SK-N-SH (cell line): Measurements from ENCODE around the gene DPP4. TPM values are rescaled to one million over a fixed set of nuclear protein-coding genes. Genes with fewer than 3 reads are reported as not detected.

Experiments used
- CTCF ChIA-PET: fragments of 300-600, 350-600 bp; formaldehyde crosslinking; extraction: SDS; loops from one replicate; lab custom pipeline; 2021; lab: Yijun Ruan, JAX
- POLR2A ChIA-PET: fragments of 350-600 bp; sonication (Branson Sonifier 250); formaldehyde crosslinking; extraction: SDS; loops from one replicate; lab custom pipeline; 2020; ENCODE audit warnings: antibody characterized with exemption, inconsistent platforms; lab: Yijun Ruan, JAX
- DNase-seq: peaks from one replicate; pipeline ENCODE4 v3.0.0; 2012
- H2AFZ ChIP-seq: fragments of 200-600 bp; sonication (generic); 2 replicates; pipeline ENCODE4 v1.8.1; 2016; ENCODE audit warnings: antibody characterized with exemption, mild to moderate bottlenecking, low read depth
- H3F3A ChIP-seq: fragments of 200-600 bp; sonication (generic); replicated peaks from 2 replicates; pipeline ENCODE3; 2016; ENCODE audit warnings: antibody characterized with exemption, mild to moderate bottlenecking; ENCODE audit not compliant: insufficient read depth
- H3K27ac ChIP-seq, 2 experiments: fragments of 200-500 bp in 1 of 2; fragments of 200-600 bp in 1 of 2; sonication (Bioruptor generic) in 1 of 2; sonication (generic), shearing (Covaris generic) in 1 of 2; 2 replicates each; pipeline versions ENCODE4 v1.5.1 to v1.6.1; 2014 to 2016; ENCODE audit warnings: low read depth in 2 of 2, inconsistent platforms in 1 of 2, low read length in 1 of 2, mild to moderate bottlenecking in 1 of 2, mixed read lengths in 1 of 2
- H3K27me3 ChIP-seq: fragments of 200-600 bp; sonication (generic), shearing (Covaris generic); 2 replicates; pipeline ENCODE4 v1.6.1; 2016; ENCODE audit warnings: mixed run types; ENCODE audit not compliant: insufficient read depth
- H3K36me3 ChIP-seq, 2 experiments: fragments of 200-500 bp in 1 of 2; fragments of 200-600 bp in 1 of 2; sonication (Bioruptor generic) in 1 of 2; sonication (generic) in 1 of 2; replicated peaks in 1 of 2; 2 replicates each; pipeline versions ENCODE3 to v1.5.1; 2014 to 2016; ENCODE audit warnings: low read length in 1 of 2, mild to moderate bottlenecking in 1 of 2; ENCODE audit not compliant: insufficient read depth in 2 of 2, control insufficient read depth in 1 of 2
- H3K4me1 ChIP-seq, 2 experiments: fragments of 200-500 bp in 1 of 2; fragments of 200-600 bp in 1 of 2; sonication (Bioruptor generic) in 1 of 2; sonication (generic), shearing (Covaris generic) in 1 of 2; 2 replicates each; pipeline versions ENCODE4 v1.5.1 to v1.6.1; 2014 to 2016; ENCODE audit warnings: low read depth in 1 of 2, low read length in 1 of 2, mixed run types in 1 of 2; ENCODE audit not compliant: insufficient read depth in 2 of 2, control insufficient read depth in 1 of 2
- H3K4me2 ChIP-seq: fragments of 200-600 bp; sonication (generic), shearing (Covaris generic); 2 replicates; pipeline ENCODE4 v1.6.1; 2017; ENCODE audit warnings: mixed run types
- H3K4me3 ChIP-seq, 2 experiments: fragments of 200-500 bp in 1 of 2; fragments of 200-600 bp in 1 of 2; sonication (Bioruptor generic) in 1 of 2; sonication (generic), shearing (Covaris generic) in 1 of 2; 2 replicates each; pipeline versions ENCODE4 v1.5.1 to v1.8.1; 2014 to 2016; ENCODE audit warnings: low read depth in 2 of 2, inconsistent platforms in 1 of 2, low read length in 1 of 2, mild to moderate bottlenecking in 1 of 2, mixed read lengths in 1 of 2, moderate library complexity in 1 of 2
- H3K79me2 ChIP-seq: fragments of 200-600 bp; sonication (generic); 2 replicates; pipeline ENCODE4 v1.8.1; 2017; ENCODE audit warnings: mild to moderate bottlenecking; ENCODE audit not compliant: insufficient read depth
- H3K9ac ChIP-seq: fragments of 200-600 bp; sonication (generic); 2 replicates; pipeline ENCODE4 v1.6.1; 2017; ENCODE audit warnings: mixed run types
- H3K9me2 ChIP-seq: fragments of 200-600 bp; sonication (generic); 2 replicates; pipeline ENCODE4 v1.6.1; 2017; ENCODE audit warnings: mixed run types
- H3K9me3 ChIP-seq: fragments of 200-600 bp; sonication (generic); 2 replicates; pipeline ENCODE4 v1.6.1; 2017; ENCODE audit warnings: mixed run types, mild to moderate bottlenecking, moderate library complexity
- H4K20me1 ChIP-seq: fragments of 200-600 bp; sonication (generic); 2 replicates; pipeline ENCODE4 v1.6.1; 2017; ENCODE audit warnings: mild to moderate bottlenecking, mixed run types; ENCODE audit not compliant: insufficient read depth
- CTCF ChIP-seq: fragments of 200-600 bp; sonication (generic); IDR thresholded peaks from 2 replicates; pipeline ENCODE4 v1.6.1; 2017; ENCODE audit warnings: antibody characterized with exemption, mild to moderate bottlenecking, moderate library complexity
- EP300 ChIP-seq, 2 experiments: IDR thresholded peaks; 2 replicates each; pipeline versions ENCODE4 v1.4.0 to v1.6.1; 2012; ENCODE audit warnings: borderline replicate concordance in 1 of 2, low read depth in 1 of 2, low read length in 1 of 2
- EZH2phosphoT487 ChIP-seq: fragments of 200-600 bp; sonication (generic); IDR thresholded peaks from 2 replicates; pipeline ENCODE4 v1.6.1; 2017; ENCODE audit warnings: low read depth, mixed run types, mild to moderate bottlenecking, antibody characterized with exemption, moderate library complexity, borderline replicate concordance
- FOXJ3 ChIP-seq: sonication (generic); formaldehyde crosslinking; IDR thresholded peaks from 2 replicates; pipeline ENCODE4 v1.5.1; 2020; ENCODE audit warnings: mild to moderate bottlenecking, missing genetic modification reagents
- GABPA ChIP-seq: IDR thresholded peaks from 2 replicates; pipeline ENCODE4 v1.4.0; 2012; ENCODE audit warnings: low read depth, mild to moderate bottlenecking
- GATA2 ChIP-seq: sonication (generic); formaldehyde crosslinking; IDR thresholded peaks from 2 replicates; pipeline ENCODE4 v1.5.0; 2020; ENCODE audit warnings: mild to moderate bottlenecking, missing genetic modification reagents
- IRF3 ChIP-seq: fragments of 150-350 bp; IDR thresholded peaks from 2 replicates; pipeline ENCODE4 v1.6.1; 2016; ENCODE audit warnings: mild to moderate bottlenecking, low read depth, low read length
- MEF2A ChIP-seq: IDR thresholded peaks from 2 replicates; pipeline ENCODE4 v1.4.0; 2012; ENCODE audit warnings: low read depth, borderline replicate concordance
- NFIC ChIP-seq: IDR thresholded peaks from 2 replicates; pipeline ENCODE4 v1.4.0; 2012; ENCODE audit warnings: borderline replicate concordance
- NRF1 ChIP-seq: IDR thresholded peaks from 2 replicates; pipeline ENCODE4 v1.6.1; 2012; ENCODE audit warnings: low read depth, mild to moderate bottlenecking, low read length
- RCOR1 ChIP-seq: fragments of 150-350 bp; IDR thresholded peaks from 2 replicates; pipeline ENCODE4 v1.6.1; 2017; ENCODE audit warnings: antibody characterized with exemption, low read length
- RFX5 ChIP-seq: IDR thresholded peaks from 2 replicates; pipeline ENCODE4 v1.6.1; 2012; ENCODE audit warnings: mild to moderate bottlenecking, improper control_type of control experiment, low read length
- SIN3A ChIP-seq: IDR thresholded peaks from 2 replicates; pipeline ENCODE4 v1.6.1; 2012; ENCODE audit warnings: low read depth, mild to moderate bottlenecking, low read length, moderate library complexity, borderline replicate concordance
- TAF1 ChIP-seq: IDR thresholded peaks from 2 replicates; pipeline ENCODE4 v1.6.1; 2012; ENCODE audit warnings: low read depth, mild to moderate bottlenecking, low read length, moderate library complexity, borderline replicate concordance
- TCF12 ChIP-seq: IDR thresholded peaks from 2 replicates; pipeline ENCODE4 v1.4.0; 2012
- TEAD4 ChIP-seq: IDR thresholded peaks from 2 replicates; pipeline ENCODE4 v1.4.0; 2012; ENCODE audit warnings: mild to moderate bottlenecking, borderline replicate concordance; ENCODE audit not compliant: insufficient read depth
- YY1 ChIP-seq: IDR thresholded peaks from 2 replicates; pipeline ENCODE4 v1.4.0; 2012; ENCODE audit warnings: low read depth, mild to moderate bottlenecking
- polyA plus RNA-seq, 3 experiments: library from polyadenylated mRNA; depleted of rRNA; stranded (reverse); fragments of >200 nt; gene quantifications; 2 replicates each; pipeline ENCODE4 v1.2.3, GENCODE V29; 2012
- TF ChIP-seq, protein P1 (sequence below): IDR thresholded peaks from 2 replicates; pipeline ENCODE4 v1.6.1; 2012; ENCODE audit warnings: mild to moderate bottlenecking, low read depth, low read length, moderate library complexity

The DPP4 gene
- polyA plus RNA-seq, 1 of the 3 experiments (the other 2 are of a cell fraction) = 5.0 TPM

GRCh38 chr2:162065767-162066166 lies 8.2 kb downstream of the DPP4 start:
- Histone ChIP-seq H3K4me1 (peaks cover 0 to 17% of the 10 kb centered on the region in 2 experiments; a peak in 2 of 4 replicates), H3K9me2 (no peaks in the 10 kb centered on the region), H3K36me3 (no peaks in the 10 kb centered on the region), H4K20me1 (no peaks in the 10 kb centered on the region), H3K27me3 (no peaks in the 10 kb centered on the region), H3K4me2 (no peak overlapping the region), H2AFZ (no peak overlapping the region), H3K79me2 (no peaks in the 10 kb centered on the region), H3K27ac (no peak overlapping the region), H3F3A (peaks cover 4% of the 10 kb centered on the region), H3K9me3 (no peaks in the 10 kb centered on the region), H3K9ac (no peak overlapping the region), H3K4me3 (no peak overlapping the region)
- no peak for DNase-seq
- ChIA-PET CTCF (no interaction called here), POLR2A (no interaction called here)
- no peak for TF ChIP-seq SIN3A
- no peak for TF ChIP-seq MEF2A
- TF ChIP-seq FOXJ3 (CRISPR knock-in tag) = no peak
- TF ChIP-seq, protein P1, sequence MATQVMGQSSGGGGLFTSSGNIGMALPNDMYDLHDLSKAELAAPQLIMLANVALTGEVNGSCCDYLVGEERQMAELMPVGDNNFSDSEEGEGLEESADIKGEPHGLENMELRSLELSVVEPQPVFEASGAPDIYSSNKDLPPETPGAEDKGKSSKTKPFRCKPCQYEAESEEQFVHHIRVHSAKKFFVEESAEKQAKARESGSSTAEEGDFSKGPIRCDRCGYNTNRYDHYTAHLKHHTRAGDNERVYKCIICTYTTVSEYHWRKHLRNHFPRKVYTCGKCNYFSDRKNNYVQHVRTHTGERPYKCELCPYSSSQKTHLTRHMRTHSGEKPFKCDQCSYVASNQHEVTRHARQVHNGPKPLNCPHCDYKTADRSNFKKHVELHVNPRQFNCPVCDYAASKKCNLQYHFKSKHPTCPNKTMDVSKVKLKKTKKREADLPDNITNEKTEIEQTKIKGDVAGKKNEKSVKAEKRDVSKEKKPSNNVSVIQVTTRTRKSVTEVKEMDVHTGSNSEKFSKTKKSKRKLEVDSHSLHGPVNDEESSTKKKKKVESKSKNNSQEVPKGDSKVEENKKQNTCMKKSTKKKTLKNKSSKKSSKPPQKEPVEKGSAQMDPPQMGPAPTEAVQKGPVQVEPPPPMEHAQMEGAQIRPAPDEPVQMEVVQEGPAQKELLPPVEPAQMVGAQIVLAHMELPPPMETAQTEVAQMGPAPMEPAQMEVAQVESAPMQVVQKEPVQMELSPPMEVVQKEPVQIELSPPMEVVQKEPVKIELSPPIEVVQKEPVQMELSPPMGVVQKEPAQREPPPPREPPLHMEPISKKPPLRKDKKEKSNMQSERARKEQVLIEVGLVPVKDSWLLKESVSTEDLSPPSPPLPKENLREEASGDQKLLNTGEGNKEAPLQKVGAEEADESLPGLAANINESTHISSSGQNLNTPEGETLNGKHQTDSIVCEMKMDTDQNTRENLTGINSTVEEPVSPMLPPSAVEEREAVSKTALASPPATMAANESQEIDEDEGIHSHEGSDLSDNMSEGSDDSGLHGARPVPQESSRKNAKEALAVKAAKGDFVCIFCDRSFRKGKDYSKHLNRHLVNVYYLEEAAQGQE = no peak
- TF ChIP-seq TEAD4 = no peak
- TF ChIP-seq GABPA = no peak
- TF ChIP-seq RFX5 = no peak
- TF ChIP-seq CTCF = no peak
- TF ChIP-seq EP300 (IDR thresholded peaks at IDR 0.05; ENCODE audit: borderline replicate concordance in 1 of 2, low read depth in 1 of 2, low read length in 1 of 2) = no peak
- TF ChIP-seq TCF12 = no peak
- TF ChIP-seq NFIC = no peak
- TF ChIP-seq EZH2phosphoT487 = no peak
- no peak for TF ChIP-seq GATA2 (CRISPR knock-in tag)
- TF ChIP-seq TAF1 = no peak
- no peak for TF ChIP-seq IRF3
- TF ChIP-seq NRF1 = no peak
- TF ChIP-seq RCOR1 = no peak
- TF ChIP-seq YY1 = no peak
